CD4-positive, alpha-beta memory T cell (primary cell): ENCODE measurements around the gene KLC3. TPM values are rescaled to one million over a fixed set of nuclear protein-coding genes. Genes with fewer than 3 reads are reported as not detected.

Experiments
- CTCF ChIA-PET: fragments of 350-600 bp; sonication (Branson Sonifier 250); formaldehyde crosslinking; loops from one replicate; lab custom pipeline; 2021; ENCODE audit warnings: inconsistent platforms; ENCODE audit not compliant: partially characterized antibody; lab: Charles Lee
- POLR2A ChIA-PET: fragments of 350-600 bp; sonication (Branson Sonifier 250); formaldehyde crosslinking; loops from one replicate; lab custom pipeline; 2021; ENCODE audit not compliant: partially characterized antibody; lab: Charles Lee
- DNase-seq, 5 donors: peaks; one replicate each; pipeline versions ENCODE4 v3.0.0 to v3.0.0-alpha.2; 2020 to 2022; ENCODE audit warnings: mixed read lengths in 1 of 5
- H3K27ac ChIP-seq: one replicate; pipeline ENCODE4 v1.7.0; 2013; ENCODE audit warnings: low read depth, low read length
- H3K27me3 ChIP-seq: 2 replicates; pipeline ENCODE4 v1.7.0; 2013; ENCODE audit warnings: mild to moderate bottlenecking, low read length, moderate library complexity; ENCODE audit not compliant: insufficient read depth
- H3K36me3 ChIP-seq: 2 replicates; pipeline ENCODE4 v1.7.0; 2013; ENCODE audit warnings: mild to moderate bottlenecking, low read length, moderate library complexity; ENCODE audit not compliant: insufficient read depth
- H3K4me1 ChIP-seq: 2 replicates; pipeline ENCODE4 v1.7.0; 2013; ENCODE audit warnings: mild to moderate bottlenecking, low read length, moderate library complexity; ENCODE audit not compliant: insufficient read depth
- H3K4me3 ChIP-seq, 2 donors: one replicate each; pipeline ENCODE4 v1.7.0; 2013; ENCODE audit warnings: low read length in 2 of 2, mild to moderate bottlenecking in 1 of 2
- H3K9me3 ChIP-seq, 2 donors: one replicate each; pipeline ENCODE4 v1.7.0; 2013; ENCODE audit warnings: low read length in 2 of 2, control low read depth in 1 of 2; ENCODE audit not compliant: control insufficient read depth in 1 of 2
- H3K27ac Mint-ChIP-seq, 7 donors: one replicate each; pipeline ENCODE4 v1.8.0; 2020 to 2021; ENCODE audit warnings: mixed read lengths in 7 of 7, mild to moderate bottlenecking in 6 of 7, inconsistent platforms in 3 of 7, moderate library complexity in 3 of 7
- H3K27me3 Mint-ChIP-seq, 2 donors: one replicate each; pipeline ENCODE4 v1.8.0; 2020 to 2021; ENCODE audit warnings: mixed read lengths in 2 of 2
- H3K36me3 Mint-ChIP-seq, 2 donors: one replicate each; pipeline ENCODE4 v1.8.0; 2020 to 2021; ENCODE audit warnings: mixed read lengths in 2 of 2, inconsistent platforms in 1 of 2, mild to moderate bottlenecking in 1 of 2
- H3K4me1 Mint-ChIP-seq, 4 donors: one replicate each; pipeline ENCODE4 v1.8.0; 2020 to 2021; ENCODE audit warnings: mixed read lengths in 4 of 4, mild to moderate bottlenecking in 1 of 4
- H3K4me3 Mint-ChIP-seq, 8 donors: one replicate each; pipeline ENCODE4 v1.8.0; 2020 to 2021; ENCODE audit warnings: mixed read lengths in 8 of 8, mild to moderate bottlenecking in 7 of 8, moderate library complexity in 6 of 8, inconsistent platforms in 3 of 8
- H3K9me3 Mint-ChIP-seq, 8 donors: one replicate each; pipeline ENCODE4 v1.8.0; 2020 to 2021; ENCODE audit warnings: mixed read lengths in 8 of 8, mild to moderate bottlenecking in 5 of 8, inconsistent platforms in 3 of 8, moderate library complexity in 1 of 8
- intact Hi-C: fragments of 100-400 bp; cut with micrococcal nuclease; formaldehyde crosslinking; loops from one replicate; pipeline ENCODE4 v1.15.1; 2023
- polyA plus RNA-seq, 2 donors: library from polyadenylated mRNA; unstranded; fragments of 300-500 nt; fragmentation: Illumina TruSeq; gene quantifications; one replicate each; pipeline ENCODE4 v1.2.3, GENCODE V29; 2021
- total RNA-seq, 2 experiments: library from RNA; stranded (reverse); gene quantifications; one replicate each; pipeline ENCODE4 v1.2.3, GENCODE V29; 2021

KLC3 gene
- total and polyA plus RNA-seq, 4 experiments from 2014 or later = not detected

DNA sequence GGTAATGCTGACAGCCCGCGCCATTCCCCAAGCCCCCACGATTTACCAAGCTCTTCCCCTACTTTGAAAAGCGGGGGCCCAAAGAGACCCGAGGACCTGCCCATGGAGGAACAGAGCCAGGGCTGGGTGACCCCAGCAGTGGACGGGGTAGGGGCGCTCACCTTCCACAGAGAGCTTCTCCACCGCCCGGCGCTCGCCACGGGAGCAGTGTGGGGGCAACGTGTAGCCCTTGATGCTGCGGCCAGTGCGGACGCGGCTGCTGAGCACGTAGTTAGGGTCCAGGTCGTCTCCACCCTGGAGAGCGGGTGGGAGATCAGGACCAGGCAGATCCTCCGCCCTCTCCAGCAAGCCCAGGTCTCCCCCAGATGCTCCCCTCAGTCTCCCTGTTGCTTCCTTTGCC lies 25.2 kb upstream of the KLC3 start:
- Mint-ChIP-seq H3K4me1 (no peaks in the 10 kb centered on the region), H3K27me3 (peaks cover 19 to 20% of the 10 kb centered on the region in 2 donors), H3K36me3 (no peaks in the 10 kb centered on the region), H3K9me3 (peaks cover 0 to 1% (median 0%) of the 10 kb centered on the region in 8 donors), H3K4me3 (no peak overlapping the region), H3K27ac (peak overlapping the region in 1 of 7 donors; percentile 60)
- Histone ChIP-seq H3K36me3 (no peaks in the 10 kb centered on the region), H3K4me3 (no peak overlapping the region), H3K9me3 (no peaks in the 10 kb centered on the region), H3K27me3 (no peaks in the 10 kb centered on the region), H3K27ac (no peak overlapping the region), H3K4me1 (no peaks in the 10 kb centered on the region)
- POLR2A ChIA-PET = no interaction called here
- DNase-seq = no peak
- CTCF ChIA-PET = no interaction called here
- intact Hi-C loops = no loop called here

- H3K27ac ChIP-seq = no peak overlapping the region
- H3K27me3 Mint-ChIP-seq = peaks cover 20 to 21% of the 10 kb centered on the region in 2 donors
- ChIA-PET POLR2A (no interaction called here), CTCF (interaction anchor here (0.6 kb wide), 1 partner anchor 14 kb away, joined by 3 read pairs; no protein-coding TSS in a partner anchor)
- no peak overlapping the region for H3K27ac Mint-ChIP-seq
- no peak overlapping the region for H3K4me3 ChIP-seq
- H3K9me3 Mint-ChIP-seq = no peaks in the 10 kb centered on the region
- no peak for DNase-seq
- H3K27me3 ChIP-seq = peaks cover 6% of the 10 kb centered on the region
- intact Hi-C loops = no loop called here
- no peaks in the 10 kb centered on the region for H3K4me1 ChIP-seq
- no peaks in the 10 kb centered on the region for H3K9me3 ChIP-seq
- H3K4me3 Mint-ChIP-seq = no peak overlapping the region
- no peaks in the 10 kb centered on the region for H3K36me3 Mint-ChIP-seq
- no peaks in the 10 kb centered on the region for H3K4me1 Mint-ChIP-seq
- H3K36me3 ChIP-seq = no peaks in the 10 kb centered on the region
Observed at GRCh38 chr19:45320997-45321775, 19.4 kb upstream of the KLC3 start.

- Mint-ChIP-seq H3K4me1 (peaks cover 0 to 2% (median 0%) of the 10 kb centered on the region in 4 donors), H3K36me3 (no peaks in the 10 kb centered on the region), H3K27ac (no peak overlapping the region), H3K9me3 (no peaks in the 10 kb centered on the region), H3K4me3 (no peak overlapping the region), H3K27me3 (peaks cover 17 to 18% of the 10 kb centered on the region in 2 donors)
- no peaks in the 10 kb centered on the region for H3K9me3 ChIP-seq
- peaks cover 6% of the 10 kb centered on the region for H3K27me3 ChIP-seq
- no peak for DNase-seq
- POLR2A ChIA-PET = no interaction called here
- intact Hi-C loops = no loop called here
- H3K36me3 ChIP-seq = no peaks in the 10 kb centered on the region
- no peak overlapping the region for H3K4me3 ChIP-seq
- H3K4me1 ChIP-seq = no peaks in the 10 kb centered on the region
- CTCF ChIA-PET = no interaction called here
- H3K27ac ChIP-seq = no peak overlapping the region
Observed at GRCh38 chr19:45321848-45322247, 18.7 kb upstream of the KLC3 start.

DNA sequence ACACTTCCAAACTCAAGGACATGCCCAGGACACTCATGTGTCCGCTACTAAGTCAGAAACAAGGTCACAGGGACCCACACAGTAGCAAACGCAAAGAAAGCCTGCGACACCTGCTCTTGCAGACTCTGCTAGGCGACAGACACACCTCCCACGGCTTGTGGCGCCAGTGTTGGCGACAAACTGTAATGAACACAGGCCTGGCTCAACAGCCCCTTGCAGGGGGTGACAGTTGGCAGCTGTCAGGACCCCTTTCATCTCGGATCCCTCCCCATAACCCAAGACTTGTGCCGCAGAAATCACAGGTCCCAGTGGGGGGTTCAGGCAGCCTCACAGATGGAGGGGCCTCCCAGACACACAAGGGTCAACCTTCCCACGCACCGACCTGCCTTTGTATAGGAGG lies 18.2 kb upstream of the KLC3 start:
- H3K36me3 ChIP-seq = no peaks in the 10 kb centered on the region
- Mint-ChIP-seq H3K36me3 (no peaks in the 10 kb centered on the region), H3K4me1 (peaks cover 0 to 2% (median 0%) of the 10 kb centered on the region in 4 donors), H3K27me3 (peaks cover 16 to 18% of the 10 kb centered on the region in 2 donors), H3K4me3 (no peak overlapping the region), H3K27ac (no peak overlapping the region), H3K9me3 (no peaks in the 10 kb centered on the region)
- no peaks in the 10 kb centered on the region for H3K9me3 ChIP-seq
- DNase-seq = no peak
- H3K27me3 ChIP-seq = peaks cover 6% of the 10 kb centered on the region
- no peak overlapping the region for H3K4me3 ChIP-seq
- no peak overlapping the region for H3K27ac ChIP-seq
- ChIA-PET POLR2A (no interaction called here), CTCF (no interaction called here)
- intact Hi-C loops = no loop called here
- no peaks in the 10 kb centered on the region for H3K4me1 ChIP-seq

DNA sequence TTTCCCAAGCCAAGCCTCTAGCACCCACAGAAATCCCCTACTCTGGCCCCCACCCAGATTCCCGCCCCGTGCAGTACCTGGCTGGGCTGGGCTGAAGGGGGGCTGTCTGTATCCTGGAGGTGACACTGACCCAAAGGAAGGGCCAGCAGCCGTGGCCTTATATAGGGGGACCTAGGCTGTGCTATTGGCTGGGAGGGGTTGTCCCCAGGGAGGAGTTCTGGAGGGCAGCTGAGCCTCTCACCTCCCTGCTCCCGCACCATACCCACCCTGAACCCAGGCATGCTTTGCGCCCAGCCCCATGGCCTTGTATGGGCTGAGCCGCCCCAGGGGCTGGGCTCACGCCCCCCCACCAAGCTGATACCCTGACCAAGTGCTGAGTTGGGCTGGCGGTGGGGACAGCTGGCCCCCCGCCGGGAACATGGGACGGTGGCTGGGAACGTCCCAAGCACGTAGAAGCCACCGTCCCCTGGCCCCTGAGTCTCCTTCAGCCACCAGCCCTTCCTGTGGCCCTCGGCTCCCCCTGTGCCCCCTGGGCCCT lies 17.7 kb upstream of the KLC3 start, which contains the start of gene CKM:
Gene CKM, minus strand, starts transcription at position 132 of the 538 bp plus-strand sequence. CDS start 3,162 bp downstream, outside the sequence.
- H3K27ac ChIP-seq = no peak within 1 kb of the TSS
- no peak within 1 kb of the TSS for H3K4me3 ChIP-seq
- no peak within 1 kb of the TSS for H3K4me3 Mint-ChIP-seq

DNA sequence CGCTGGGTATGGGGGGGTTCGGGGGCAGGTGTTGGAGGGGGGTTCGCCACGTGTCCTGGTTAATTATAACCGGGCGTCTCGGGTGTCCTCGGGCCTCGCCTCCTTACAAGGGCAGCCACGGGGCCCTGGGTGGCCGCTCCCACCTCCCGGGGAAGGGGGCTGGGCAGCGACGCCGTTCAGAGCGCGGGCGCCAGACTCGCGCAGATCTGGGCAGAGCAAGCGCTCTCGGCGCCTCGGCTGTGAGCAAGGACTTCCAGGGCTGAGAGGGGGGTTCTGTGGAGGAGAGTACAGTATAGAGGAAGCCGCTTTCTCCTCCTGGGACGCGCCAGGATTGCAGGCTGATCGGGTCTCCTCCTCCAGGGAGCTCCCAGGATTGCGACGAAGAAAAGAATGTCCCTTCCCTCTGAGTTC lies 16.9 kb upstream of the KLC3 start:
- POLR2A ChIA-PET = no interaction called here
- DNase-seq = no peak
- Histone ChIP-seq H3K4me3 (no peak overlapping the region), H3K27me3 (peaks cover 6% of the 10 kb centered on the region), H3K4me1 (no peaks in the 10 kb centered on the region), H3K36me3 (no peaks in the 10 kb centered on the region), H3K27ac (no peak overlapping the region), H3K9me3 (no peaks in the 10 kb centered on the region)
- intact Hi-C loops = no loop called here
- H3K36me3 Mint-ChIP-seq = no peaks in the 10 kb centered on the region
- H3K9me3 Mint-ChIP-seq = no peaks in the 10 kb centered on the region
- peaks cover 0 to 2% (median 0%) of the 10 kb centered on the region in 4 donors for H3K4me1 Mint-ChIP-seq
- H3K4me3 Mint-ChIP-seq = no peak overlapping the region
- CTCF ChIA-PET = interaction anchor here (1.5 kb wide), 1 partner anchor 13 kb away, joined by 3 read pairs; no protein-coding TSS in a partner anchor
- H3K27ac Mint-ChIP-seq = no peak overlapping the region
- H3K27me3 Mint-ChIP-seq = peaks cover 10 to 13% of the 10 kb centered on the region in 2 donors

More for the DNA sequence above, 17.7 kb upstream of the KLC3 start, which contains the start of gene CKM:
- Mint-ChIP-seq H3K4me1 (peaks cover 0 to 2% (median 0%) of the 10 kb centered on the region in 4 donors), H3K27ac (no peak within 1 kb of the TSS), H3K9me3 (no peaks in the 10 kb centered on the region), H3K27me3 (peaks cover 13 to 15% of the 10 kb centered on the region in 2 donors), H3K36me3 (no peaks in the 10 kb centered on the region)
- intact Hi-C loops = no loop called here
- H3K27me3 ChIP-seq = peaks cover 6% of the 10 kb centered on the region
- H3K4me1 ChIP-seq = no peaks in the 10 kb centered on the region
- CTCF ChIA-PET = no interaction called here
- H3K36me3 ChIP-seq = no peaks in the 10 kb centered on the region
- POLR2A ChIA-PET = no interaction called here
- no peaks in the 10 kb centered on the region for H3K9me3 ChIP-seq
- DNase-seq = no peak

GRCh38 chr19:45324349-45324907 lies 16.1 kb upstream of the KLC3 start:
- intact Hi-C loops = no loop called here
- Mint-ChIP-seq H3K36me3 (no peaks in the 10 kb centered on the region), H3K9me3 (no peaks in the 10 kb centered on the region), H3K27me3 (peaks cover 10 to 15% of the 10 kb centered on the region in 2 donors), H3K4me3 (no peak overlapping the region), H3K27ac (no peak overlapping the region), H3K4me1 (peaks cover 0 to 2% (median 0%) of the 10 kb centered on the region in 4 donors)
- Histone ChIP-seq H3K27ac (no peak overlapping the region), H3K4me3 (no peak overlapping the region), H3K27me3 (peaks cover 6% of the 10 kb centered on the region), H3K36me3 (no peaks in the 10 kb centered on the region), H3K9me3 (no peaks in the 10 kb centered on the region), H3K4me1 (no peaks in the 10 kb centered on the region)
- CTCF ChIA-PET = interaction anchor here (1.5 kb wide), 1 partner anchor 13 kb away, joined by 3 read pairs; no protein-coding TSS in a partner anchor
- DNase-seq = no peak
- POLR2A ChIA-PET = no interaction called here
